Naive thymus-derived CD4-positive, alpha-beta T cell (primary cell): ENCODE measurements around the gene TNP2. TPM values are rescaled to one million over a fixed set of nuclear protein-coding genes. Genes with fewer than 3 reads are reported as not detected.
A peak's percentile ranks its signal among the peaks of the same experiment; 100 is the strongest.

Experiments
- ATAC-seq: fragments of 150-1000 bp; cut with Tn5 transposase; 2 replicates; pipeline ENCODE4 v1.10.0; 2021; ENCODE audit warnings: mild to moderate bottlenecking, moderate library complexity
- CTCF ChIA-PET: fragments of 350-600 bp; sonication (Branson Sonifier 250); formaldehyde crosslinking; loops from one replicate; lab custom pipeline; 2021; ENCODE audit warnings: antibody characterized with exemption; lab: Charles Lee
- POLR2A ChIA-PET: fragments of 350-600 bp; sonication (Branson Sonifier 250); formaldehyde crosslinking; loops from one replicate; lab custom pipeline; 2021; ENCODE audit warnings: antibody characterized with exemption, inconsistent platforms; lab: Charles Lee
- DNase-seq, 9 donors: peaks; one replicate each; pipeline versions ENCODE4 v3.0.0 to v3.0.0-alpha.2; 2020 to 2022; ENCODE audit warnings: mixed read lengths in 1 of 9
- H3K27ac ChIP-seq: one replicate; pipeline ENCODE4 v1.7.0; 2013; ENCODE audit warnings: mild to moderate bottlenecking, low read depth, low read length, moderate library complexity
- H3K27me3 ChIP-seq, 2 donors: one replicate each; pipeline ENCODE4 v1.7.0; 2013; ENCODE audit warnings: low read length in 2 of 2, mild to moderate bottlenecking in 2 of 2, moderate library complexity in 2 of 2; ENCODE audit not compliant: control insufficient read depth in 2 of 2, insufficient read depth in 2 of 2
- H3K36me3 ChIP-seq, 3 experiments: 1 replicate in 2 of 3; 2 replicates in 1 of 3; pipeline ENCODE4 v1.7.0; 2013; ENCODE audit warnings: low read length in 3 of 3, mild to moderate bottlenecking in 3 of 3, moderate library complexity in 1 of 3; ENCODE audit not compliant: insufficient read depth in 3 of 3, control insufficient read depth in 2 of 3
- H3K4me1 ChIP-seq, 2 donors: one replicate each; pipeline ENCODE4 v1.7.0; 2013; ENCODE audit warnings: low read length in 2 of 2, mild to moderate bottlenecking in 2 of 2, moderate library complexity in 1 of 2; ENCODE audit not compliant: control insufficient read depth in 2 of 2, insufficient read depth in 2 of 2
- H3K4me3 ChIP-seq: 2 replicates; pipeline ENCODE4 v1.7.0; 2013; ENCODE audit warnings: mild to moderate bottlenecking, low read length
- H3K9me3 ChIP-seq, 3 experiments: 1 replicate in 2 of 3; 2 replicates in 1 of 3; pipeline ENCODE4 v1.7.0; 2013; ENCODE audit warnings: low read length in 3 of 3; ENCODE audit not compliant: control insufficient read depth in 2 of 3
- H3K27ac Mint-ChIP-seq, 9 donors: one replicate each; pipeline ENCODE4 v1.8.0; 2020 to 2022; ENCODE audit warnings: mixed read lengths in 9 of 9, mild to moderate bottlenecking in 8 of 9, moderate library complexity in 5 of 9, inconsistent platforms in 2 of 9
- H3K27me3 Mint-ChIP-seq, 5 donors: one replicate each; pipeline ENCODE4 v1.8.0; 2021 to 2022; ENCODE audit warnings: mixed read lengths in 5 of 5, mild to moderate bottlenecking in 1 of 5
- H3K36me3 Mint-ChIP-seq, 5 donors: one replicate each; pipeline ENCODE4 v1.8.0; 2020 to 2022; ENCODE audit warnings: mixed read lengths in 5 of 5, mild to moderate bottlenecking in 3 of 5, inconsistent platforms in 1 of 5
- H3K4me1 Mint-ChIP-seq, 7 donors: one replicate each; pipeline ENCODE4 v1.8.0; 2020 to 2022; ENCODE audit warnings: mixed read lengths in 7 of 7, mild to moderate bottlenecking in 3 of 7, inconsistent platforms in 1 of 7
- H3K4me3 Mint-ChIP-seq, 10 donors: one replicate each; pipeline ENCODE4 v1.8.0; 2020 to 2022; ENCODE audit warnings: mild to moderate bottlenecking in 10 of 10, mixed read lengths in 10 of 10, moderate library complexity in 6 of 10, inconsistent platforms in 2 of 10
- H3K9me3 Mint-ChIP-seq, 11 donors: one replicate each; pipeline ENCODE4 v1.8.0; 2020 to 2022; ENCODE audit warnings: mixed read lengths in 11 of 11, mild to moderate bottlenecking in 4 of 11, inconsistent platforms in 1 of 11, moderate library complexity in 1 of 11
- intact Hi-C, 2 donors: fragments of 100-400 bp; cut with micrococcal nuclease; formaldehyde crosslinking; loops; one replicate each; pipeline ENCODE4 v1.15.1; 2023
- polyA plus RNA-seq, 2 donors: library from polyadenylated mRNA; unstranded; fragments of 300-500 nt; fragmentation: Illumina TruSeq; gene quantifications; one replicate each; pipeline ENCODE4 v1.2.3, GENCODE V29; 2021
- total RNA-seq, 6 experiments: library from RNA in 5 of 6; stranded (reverse) in 5 of 6; gene quantifications; 1 replicate in 5 of 6; 2 replicates in 1 of 6; pipeline ENCODE4 v1.2.3 and lab custom pipeline; 2021 to 2026

TNP2 gene
- total and polyA plus RNA-seq, 7 experiments from 2014 or later = not detected

GRCh38 chr16:11312718-11313492, 43.8 kb upstream of the TNP2 start:
- H3K27ac Mint-ChIP-seq = peak overlapping the region; percentile 11 to 91 (median 75)

GRCh38 chr16:11310997-11311561, 42.0 kb upstream of the TNP2 start:
- no peaks in the 10 kb centered on the region for H3K9me3 ChIP-seq
- H3K36me3 ChIP-seq = no peaks in the 10 kb centered on the region
- intact Hi-C loops = loop anchor here (1.0 to 2.0 kb wide), 8 partner anchors 14 to 56 kb away; partner anchors contain the start of gene RMI2 (in 2 of the 2)
- no peak overlapping the region for H3K27ac ChIP-seq
- ChIA-PET CTCF (interaction anchor here (1.0 to 2.2 kb wide), 3 partner anchors 13 to 55 kb away, joined by 3 to 10 read pairs (median 3); partner anchors contain the start of gene SOCS1), POLR2A (interaction anchor here (0.7 to 2.8 kb wide), 4 partner anchors 13 to 56 kb away, joined by 3 to 14 read pairs (median 5); partner anchors contain the start of gene SOCS1)
- peaks cover 0 to 2% (median 0%) of the 10 kb centered on the region in 5 donors for H3K27me3 Mint-ChIP-seq
- peaks cover 23 to 34% of the 10 kb centered on the region in 2 donors for H3K4me1 ChIP-seq
- peak overlapping the region; percentile 16 for H3K4me3 ChIP-seq
- H3K27me3 ChIP-seq = no peaks in the 10 kb centered on the region
- ATAC-seq (peak; percentile 77), DNase-seq (peak in 7 of 9 donors; percentile 51 to 77 (median 66))
- H3K4me1 Mint-ChIP-seq = peaks cover 5 to 66% (median 35%) of the 10 kb centered on the region in 7 donors
- no peaks in the 10 kb centered on the region for H3K9me3 Mint-ChIP-seq
- H3K27ac Mint-ChIP-seq = peak overlapping the region; percentile 67 to 99 (median 92)
- H3K36me3 Mint-ChIP-seq = peaks cover 0 to 7% (median 0%) of the 10 kb centered on the region in 5 donors
- H3K4me3 Mint-ChIP-seq = peak overlapping the region in 9 of 10 donors; percentile 49 to 78 (median 70)

More at GRCh38 chr16:11312718-11313492, 43.8 kb upstream of the TNP2 start:
- intact Hi-C loops = no loop called here
- Mint-ChIP-seq H3K36me3 (peaks cover 0 to 6% (median 0%) of the 10 kb centered on the region in 5 donors), H3K4me1 (peaks cover 5 to 69% (median 31%) of the 10 kb centered on the region in 7 donors), H3K9me3 (no peaks in the 10 kb centered on the region), H3K27me3 (peaks cover 0 to 2% (median 0%) of the 10 kb centered on the region in 5 donors), H3K4me3 (peak overlapping the region; percentile 35 to 72 (median 58))
- Histone ChIP-seq H3K9me3 (no peaks in the 10 kb centered on the region), H3K27ac (no peak overlapping the region), H3K4me1 (peaks cover 23 to 34% of the 10 kb centered on the region in 2 donors), H3K36me3 (no peaks in the 10 kb centered on the region), H3K27me3 (no peaks in the 10 kb centered on the region), H3K4me3 (peak overlapping the region; percentile 23)
- POLR2A ChIA-PET = interaction anchor here (0.6 to 2.8 kb wide), 5 partner anchors 15 to 58 kb away, joined by 3 to 14 read pairs (median 4); partner anchors contain the start of gene SOCS1
- DNase-seq (peak in 2 of 9 donors; percentile 15 to 17), ATAC-seq (peak; percentile 17)
- CTCF ChIA-PET = interaction anchor here (0.7 to 2.2 kb wide), 2 partner anchors 15 to 155 kb away, joined by 3 to 10 read pairs; no protein-coding TSS in a partner anchor

- no peak overlapping the region for H3K27ac ChIP-seq
- H3K4me3 ChIP-seq = peak overlapping the region; percentile 16
Observed at GRCh38 chr16:11310634-11310977, 41.5 kb upstream of the TNP2 start.

DNA sequence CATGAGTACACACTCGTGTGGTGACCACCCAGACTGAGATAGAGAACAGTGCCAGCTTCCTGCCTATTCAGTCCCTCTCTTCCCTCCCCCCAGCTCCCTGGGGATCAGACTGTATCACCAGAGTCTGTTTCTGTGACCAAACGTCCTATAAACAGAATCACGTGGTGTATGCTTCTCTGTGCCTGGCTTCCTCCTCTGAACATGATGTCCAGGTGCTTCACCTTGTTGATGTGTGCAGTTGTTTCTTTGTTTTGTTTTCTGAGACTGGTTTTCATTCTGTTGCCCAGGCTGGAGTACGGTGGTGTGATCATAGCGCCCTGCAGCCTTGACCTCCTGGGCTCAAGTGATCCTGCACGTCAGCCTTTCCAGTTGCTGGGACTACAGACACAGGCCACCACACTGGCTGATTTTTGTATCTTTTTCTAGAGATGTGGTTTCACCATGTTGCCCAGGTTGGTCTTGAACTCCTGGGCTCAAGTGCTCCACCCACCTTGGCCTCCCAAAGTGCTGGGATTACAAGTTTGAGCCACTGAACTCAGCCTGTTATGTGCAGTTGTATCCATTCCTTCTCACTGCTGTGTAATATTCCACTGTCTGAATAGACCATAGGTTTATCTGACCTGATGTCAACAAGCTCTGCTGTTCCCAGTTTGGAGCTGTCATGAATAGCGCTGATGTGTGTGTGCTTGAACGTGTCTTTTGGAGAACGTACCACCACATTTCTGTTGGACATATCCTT, 40.9 kb upstream of the TNP2 start:
- no peaks in the 10 kb centered on the region for H3K27me3 Mint-ChIP-seq
- peaks cover 0 to 9% (median 0%) of the 10 kb centered on the region in 5 donors for H3K36me3 Mint-ChIP-seq
- peak overlapping the region in 3 of 10 donors; percentile 2 to 42 (median 31) for H3K4me3 Mint-ChIP-seq
- H3K36me3 ChIP-seq = no peaks in the 10 kb centered on the region
- peaks cover 23 to 34% of the 10 kb centered on the region in 2 donors for H3K4me1 ChIP-seq
- CTCF ChIA-PET = interaction anchor here (1.2 kb wide), 1 partner anchor 54 kb away, joined by 3 read pairs; the partner anchor contains the start of gene SOCS1
- ATAC-seq (no peak), DNase-seq (no peak)
- POLR2A ChIA-PET = interaction anchor here (0.8 to 2.8 kb wide), 3 partner anchors 43 to 55 kb away, joined by 3 to 14 read pairs (median 4); partner anchors contain the start of gene SOCS1
- H3K27ac ChIP-seq = no peak overlapping the region
- no peak overlapping the region for H3K4me3 ChIP-seq
- H3K9me3 ChIP-seq = no peaks in the 10 kb centered on the region
- no peaks in the 10 kb centered on the region for H3K9me3 Mint-ChIP-seq
- H3K4me1 Mint-ChIP-seq = peaks cover 5 to 63% (median 35%) of the 10 kb centered on the region in 7 donors
- intact Hi-C loops = loop anchor here in 1 of 2 donors (2.0 kb wide), 2 partner anchors 13 to 35 kb away; partner anchors contain the start of gene RMI2
- H3K27ac Mint-ChIP-seq = peak overlapping the region in 7 of 9 donors; percentile 1 to 99 (median 73)
- no peaks in the 10 kb centered on the region for H3K27me3 ChIP-seq

More at GRCh38 chr16:11310634-11310977, 41.5 kb upstream of the TNP2 start:
- no peaks in the 10 kb centered on the region for H3K9me3 Mint-ChIP-seq
- ATAC-seq (no peak), DNase-seq (no peak)
- peak overlapping the region; percentile 67 to 99 (median 92) for H3K27ac Mint-ChIP-seq
- ChIA-PET CTCF (interaction anchor here (1.2 to 2.2 kb wide), 2 partner anchors 13 to 55 kb away, joined by 3 to 10 read pairs; partner anchors contain the start of gene SOCS1), POLR2A (interaction anchor here (0.7 to 2.8 kb wide), 4 partner anchors 18 to 55 kb away, joined by 3 to 14 read pairs (median 4); partner anchors contain the start of gene SOCS1)
- H3K4me3 Mint-ChIP-seq = peak overlapping the region in 7 of 10 donors; percentile 16 to 75 (median 68)
- Histone ChIP-seq H3K36me3 (no peaks in the 10 kb centered on the region), H3K9me3 (no peaks in the 10 kb centered on the region), H3K27me3 (no peaks in the 10 kb centered on the region), H3K4me1 (peaks cover 23 to 34% of the 10 kb centered on the region in 2 donors)
- H3K27me3 Mint-ChIP-seq = no peaks in the 10 kb centered on the region
- H3K36me3 Mint-ChIP-seq = peaks cover 0 to 8% (median 0%) of the 10 kb centered on the region in 5 donors
- H3K4me1 Mint-ChIP-seq = peaks cover 5 to 64% (median 35%) of the 10 kb centered on the region in 7 donors
- intact Hi-C loops = loop anchor here in 1 of 2 donors (2.0 kb wide), 2 partner anchors 14 to 34 kb away; partner anchors contain the start of gene RMI2

GRCh38 chr16:11308493-11309283, 39.6 kb upstream of the TNP2 start:
- Mint-ChIP-seq H3K27me3 (no peaks in the 10 kb centered on the region), H3K9me3 (no peaks in the 10 kb centered on the region), H3K4me1 (peaks cover 5 to 53% (median 33%) of the 10 kb centered on the region in 7 donors), H3K36me3 (peaks cover 0 to 9% (median 0%) of the 10 kb centered on the region in 5 donors), H3K27ac (peak overlapping the region in 1 of 9 donors; percentile 60), H3K4me3 (peak overlapping the region in 2 of 10 donors; percentile 9 to 50)
- no peak overlapping the region for H3K4me3 ChIP-seq
- POLR2A ChIA-PET = interaction anchor here (0.6 to 1.8 kb wide), 3 partner anchors 10 to 34 kb away, joined by 3 to 6 read pairs (median 4); no protein-coding TSS in a partner anchor
- H3K9me3 ChIP-seq = no peaks in the 10 kb centered on the region
- H3K27me3 ChIP-seq = no peaks in the 10 kb centered on the region
- H3K27ac ChIP-seq = no peak overlapping the region
- no peak for ATAC-seq
- intact Hi-C loops = no loop called here
- H3K36me3 ChIP-seq = no peaks in the 10 kb centered on the region
- CTCF ChIA-PET = interaction anchor here (1.6 kb wide), 1 partner anchor 11 kb away, joined by 4 read pairs; no protein-coding TSS in a partner anchor
- no peak for DNase-seq
- peaks cover 23 to 34% of the 10 kb centered on the region in 2 donors for H3K4me1 ChIP-seq
